NOMO-1 treated with DMSO at 0.1 percent for 48 hours (cell line): Measurements from ENCODE around the gene INTS6L.
A peak's percentile ranks its signal among the peaks of the same experiment; 100 is the strongest.
"Not testable (repeated sequence)": the region's sequence is repeated elsewhere in the genome, so short reads cannot be mapped to it uniquely, and the experiment has no call there.

Source experiments
- DNase-seq: peaks from one replicate; lab custom pipeline; 2025; ENCODE audit not compliant: unreplicated experiment; lab: John Stamatoyannopoulos, UW

The INTS6L gene

GRCh38 chrX:135595543-135595942 is 75.1 kb downstream of the INTS6L start:
- no peak for DNase-seq

DNA sequence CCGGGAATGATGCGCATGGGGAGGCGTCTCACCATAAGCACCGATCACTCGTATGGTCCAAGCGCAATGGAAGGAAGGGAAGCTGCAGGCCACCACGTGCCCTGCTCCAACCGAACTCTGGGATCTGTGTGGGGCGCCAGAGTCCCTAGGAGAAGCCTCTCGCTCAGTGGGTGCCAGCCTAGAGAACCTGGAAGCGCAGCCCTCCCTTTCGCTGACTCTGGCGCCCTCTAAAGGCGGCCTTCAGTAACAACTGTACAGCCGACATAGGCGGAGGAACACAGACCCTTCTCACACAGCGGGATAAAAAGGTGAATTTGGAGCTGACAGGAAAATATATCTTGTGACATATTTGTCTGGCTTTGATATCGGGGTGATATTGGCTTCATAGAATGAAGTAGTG is 76.0 kb downstream of the INTS6L start:
- DNase-seq: peak; percentile 11

GRCh38 chrX:135605906-135606305 is 85.4 kb downstream of the INTS6L start:
- DNase-seq: no peak

GRCh38 chrX:135624408-135625204 is 104.1 kb downstream of the INTS6L start:
- not testable (repeated sequence) for DNase-seq

DNA sequence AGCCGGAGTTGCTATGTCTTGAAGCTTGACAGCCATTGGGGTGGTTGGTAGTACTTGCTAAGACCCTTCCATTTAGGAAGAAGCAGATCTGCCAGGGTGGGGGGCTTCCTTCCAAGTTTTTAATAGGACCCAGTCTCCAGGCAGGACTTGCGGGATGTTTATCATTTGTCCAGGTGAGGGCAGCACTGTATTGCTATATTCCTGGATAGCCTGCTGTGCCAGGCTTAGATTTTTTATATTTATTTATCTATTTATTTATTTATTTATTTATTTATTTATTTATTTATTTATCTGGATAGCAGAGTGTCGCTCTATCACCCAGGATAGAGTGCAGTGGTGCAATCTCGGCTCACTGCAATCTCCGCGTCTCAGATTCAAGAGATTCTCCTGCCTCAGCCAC is 105.5 kb downstream of the INTS6L start:
- no peak for DNase-seq

DNA sequence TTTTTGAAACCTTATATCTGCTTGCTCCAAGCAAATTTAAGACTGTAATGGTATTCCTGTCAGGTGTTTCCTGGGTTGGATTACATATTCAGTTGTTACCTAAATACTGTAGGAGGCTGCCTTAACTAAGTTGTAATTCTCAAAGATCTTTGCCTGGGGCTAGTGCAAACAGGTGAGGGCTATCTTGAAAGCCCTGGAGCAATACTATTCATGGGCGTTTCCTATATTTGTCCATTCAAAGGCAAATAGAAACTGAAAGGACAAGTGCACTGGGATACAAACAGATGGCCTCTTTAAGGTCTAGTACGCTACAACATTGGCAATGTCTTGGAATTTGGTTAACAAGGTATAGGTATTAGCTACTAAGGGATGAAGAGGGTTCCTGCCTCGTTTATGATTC is 108.9 kb downstream of the INTS6L start:
- DNase-seq: no peak
